Endothelial cell of umbilical vein (primary cell): ENCODE measurements around the gene BUD31. TPM values are rescaled to one million over a fixed set of nuclear protein-coding genes. Genes with fewer than 3 reads are reported as not detected.

Source experiments
- BruUV-seq: library from RNA; stranded (reverse); fragments of 400-500 nt; replicated peaks from 2 replicates; lab custom pipeline; 2021; lab: Mats Ljungman, UMichigan
- CTCF ChIA-PET: fragments of 300-600, 350-600 bp; sonication (Branson Sonifier 250); formaldehyde crosslinking; loops from one replicate; lab custom pipeline; 2021; ENCODE audit warnings: antibody characterized with exemption, inconsistent platforms; lab: Charles Lee
- POLR2A ChIA-PET: fragments of 300-600, 350-600 bp; sonication (Branson Sonifier 250); formaldehyde crosslinking; loops from one replicate; lab custom pipeline; 2021; ENCODE audit warnings: antibody characterized with exemption, inconsistent platforms; lab: Charles Lee
- DNase-seq: peaks from one replicate; pipeline ENCODE4 v3.0.0-alpha.2; 2011; ENCODE audit warnings: low read depth, low spot score
- FAIRE-seq: peaks from 2 replicates; lab custom pipeline; 2011; peaks lifted over from hg19 to GRCh38; lab: Jason Lieb, UNC
- H2AFZ ChIP-seq: 2 replicates; pipeline ENCODE4 v1.6.0; 2012; ENCODE audit warnings: low read depth, low read length, control low read depth, inconsistent platforms
- H3K27ac ChIP-seq: 2 replicates; pipeline ENCODE4 v1.5.1; 2011; ENCODE audit warnings: low read depth, mild to moderate bottlenecking, control low read depth, low read length, moderate library complexity; ENCODE audit not compliant: insufficient read depth
- H3K27me3 ChIP-seq, 2 experiments: 2 replicates each; pipeline versions ENCODE4 v1.6.0 to v1.6.1; 2011; ENCODE audit warnings: low read length in 2 of 2, mixed read lengths in 1 of 2; ENCODE audit not compliant: control insufficient read depth in 2 of 2, insufficient read depth in 2 of 2
- H3K36me3 ChIP-seq, 2 experiments: 2 replicates in 1 of 2; 3 replicates in 1 of 2; pipeline ENCODE4 v1.5.1; 2011; ENCODE audit warnings: low read length in 2 of 2, mild to moderate bottlenecking in 1 of 2, moderate library complexity in 1 of 2; ENCODE audit not compliant: control insufficient read depth in 2 of 2, insufficient read depth in 2 of 2; ENCODE audit errors: extremely low read depth in 1 of 2
- H3K4me1 ChIP-seq: 3 replicates; pipeline ENCODE4 v1.5.1; 2011; ENCODE audit warnings: mild to moderate bottlenecking, low read length; ENCODE audit not compliant: control insufficient read depth, insufficient read depth; ENCODE audit errors: extremely low read depth
- H3K4me2 ChIP-seq: 2 replicates; pipeline ENCODE4 v1.6.1; 2011; ENCODE audit warnings: low read length, control low read depth, mixed read lengths; ENCODE audit not compliant: insufficient read depth
- H3K4me3 ChIP-seq, 3 experiments: fragments of 200-600 bp in 1 of 3; sonication (generic), shearing (Covaris generic) in 1 of 3; replicated peaks in 1 of 3; 2 replicates each; pipeline ENCODE4 v1.5.1; 2011 to 2016; ENCODE audit warnings: control low read depth in 3 of 3, low read length in 3 of 3, mild to moderate bottlenecking in 2 of 3, inconsistent platforms in 1 of 3, low read depth in 1 of 3, moderate library complexity in 1 of 3; ENCODE audit not compliant: insufficient read depth in 1 of 3
- H3K79me2 ChIP-seq: 2 replicates; pipeline ENCODE4 v1.6.0; 2012; ENCODE audit warnings: low read length, inconsistent platforms; ENCODE audit not compliant: control insufficient read depth, insufficient read depth
- H3K9ac ChIP-seq: replicated peaks from 2 replicates; pipeline ENCODE3; 2011; ENCODE audit warnings: low read length, control low read depth; ENCODE audit not compliant: insufficient read depth; ENCODE audit errors: extremely low read depth
- H3K9me1 ChIP-seq: replicated peaks from 3 replicates; pipeline ENCODE4 v1.6.0; 2011; ENCODE audit warnings: mild to moderate bottlenecking, low read length; ENCODE audit not compliant: control insufficient read depth, insufficient read depth; ENCODE audit errors: extremely low read depth
- H3K9me3 ChIP-seq: replicated peaks from 2 replicates; pipeline ENCODE4 v1.5.1; 2012; ENCODE audit warnings: low read length, inconsistent platforms; ENCODE audit not compliant: control insufficient read depth, insufficient read depth
- H4K20me1 ChIP-seq: replicated peaks from 2 replicates; pipeline ENCODE3; 2011; ENCODE audit warnings: mild to moderate bottlenecking, low read length; ENCODE audit not compliant: control insufficient read depth, insufficient read depth; ENCODE audit errors: extremely low read depth
- CTCF ChIP-seq, 2 donors: IDR thresholded peaks; 1 replicate in 1 of 2; 2 replicates in 1 of 2; pipeline ENCODE4 v1.5.1; 2011; ENCODE audit warnings: low read length in 2 of 2, mild to moderate bottlenecking in 2 of 2, moderate library complexity in 2 of 2, control low read depth in 1 of 2, inconsistent platforms in 1 of 2, low read depth in 1 of 2; ENCODE audit not compliant: insufficient read depth in 1 of 2; ENCODE audit errors: extremely low read depth in 1 of 2
- EZH2 ChIP-seq: IDR thresholded peaks from 2 replicates; pipeline ENCODE4 v1.6.1; 2012; ENCODE audit warnings: borderline replicate concordance, low read depth, mild to moderate bottlenecking, moderate library complexity, low read length, inconsistent platforms; ENCODE audit not compliant: severe bottlenecking
- FOS ChIP-seq: IDR thresholded peaks from 2 replicates; pipeline ENCODE4 v1.6.1; 2011; ENCODE audit warnings: mild to moderate bottlenecking, low read length, moderate library complexity, borderline replicate concordance; ENCODE audit not compliant: insufficient read depth
- GATA2 ChIP-seq: IDR thresholded peaks from 2 replicates; pipeline ENCODE4 v1.7.0; 2011; ENCODE audit warnings: low read depth, mild to moderate bottlenecking, moderate library complexity, mixed read lengths, low read length; ENCODE audit not compliant: insufficient read length, insufficient read depth
- JUN ChIP-seq: IDR thresholded peaks from 2 replicates; pipeline ENCODE4 v1.6.1; 2011; ENCODE audit warnings: borderline replicate concordance, low read depth; ENCODE audit not compliant: insufficient read length, insufficient read depth
- MAX ChIP-seq: IDR thresholded peaks from 2 replicates; pipeline ENCODE4 v1.6.1; 2011; ENCODE audit not compliant: insufficient read depth, insufficient read length
- MYC ChIP-seq: IDR thresholded peaks from one replicate; pipeline ENCODE4 v1.6.1; 2011; ENCODE audit warnings: mild to moderate bottlenecking, low read depth, low read length
- POLR2A ChIP-seq: IDR thresholded peaks from 2 replicates; pipeline ENCODE4 v1.6.1; 2012; ENCODE audit warnings: low read depth, mild to moderate bottlenecking, control low read depth, low read length
- POLR2AphosphoS5 ChIP-seq: IDR thresholded peaks from 2 replicates; pipeline ENCODE4 v1.6.1; 2012; ENCODE audit warnings: low read depth, mild to moderate bottlenecking, control low read depth, low read length, moderate library complexity; ENCODE audit not compliant: insufficient read depth
- dilution Hi-C: fragments of 300-500 bp; cut with MboI; formaldehyde crosslinking; loops from one replicate; pipeline ENCODE4 v1.15.0; 2019; ENCODE audit warnings: low sequenced_read_pairs; ENCODE audit not compliant: extremely low pct_ligation_motif_present
- intact Hi-C: fragments of 100-400 bp; cut with micrococcal nuclease; formaldehyde crosslinking; loops from one replicate; pipeline ENCODE4 v1.10.0; 2022
- polyA plus RNA-seq, 4 experiments: library from polyadenylated mRNA; depleted of rRNA in 3 of 4; stranded (reverse) in 3 of 4; unstranded in 1 of 4; fragments of >200 nt; gene quantifications; 2 replicates each; pipeline versions ENCODE4 v1.2.1 to v1.2.3, GENCODE V29; 2011 to 2012; ENCODE audit warnings: missing spikeins in 1 of 4
- total RNA-seq: library from RNA; stranded (reverse); gene quantifications from 2 replicates; pipeline ENCODE4 v1.2.3, GENCODE V29; 2021

Gene BUD31
- total and polyA plus RNA-seq, 2 donors (not counting 3 experiments of a cell fraction or from before 2014, with no cell fraction given), result 67.8 to 122 TPM

DNA sequence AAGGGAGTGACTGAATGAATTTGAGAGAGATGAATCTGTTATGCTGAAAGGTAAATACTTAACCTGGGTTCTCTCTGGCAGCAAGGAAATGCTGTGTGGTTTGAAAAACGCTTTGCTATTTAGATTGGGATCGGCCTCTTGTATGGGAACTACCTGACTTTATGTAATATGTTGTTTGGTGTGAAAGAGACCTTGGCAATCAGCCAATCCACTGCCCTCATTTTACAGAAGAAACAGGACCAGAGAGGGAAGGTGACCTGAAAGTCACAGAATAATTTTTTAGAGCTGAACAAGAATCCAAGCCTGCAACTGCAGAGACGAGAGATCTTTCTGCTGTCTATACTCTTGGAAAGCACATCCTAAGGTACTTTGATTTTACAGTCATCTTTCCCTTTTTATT is 1.0 kb downstream of the BUD31 start:
- CTCF ChIA-PET, result no interaction called here
- Histone ChIP-seq H3K9me3 (no peaks in the 10 kb centered on the region), H2AFZ (no peak overlapping the region), H3K9me1 (no peaks in the 10 kb centered on the region), H3K27me3 (no peaks in the 10 kb centered on the region), H3K4me2 (peak overlapping the region; percentile 96), H3K4me1 (peaks cover 21% of the 10 kb centered on the region), H3K27ac (peak overlapping the region; percentile 13), H3K9ac (peak overlapping the region; percentile 93), H3K36me3 (peaks cover 10 to 12% of the 10 kb centered on the region in 2 experiments), H4K20me1 (peaks cover 3% of the 10 kb centered on the region), H3K79me2 (peaks cover 58% of the 10 kb centered on the region), H3K4me3 (peak overlapping the region; percentile 65 to 99 (median 96))
- no peak for TF ChIP-seq POLR2AphosphoS5
- no peak for TF ChIP-seq FOS
- TF ChIP-seq MYC, result no peak
- no peak for TF ChIP-seq GATA2
- no peak for TF ChIP-seq EZH2
- no peak for TF ChIP-seq CTCF (IDR thresholded peaks at IDR 0.05; ENCODE audit: extremely low read depth in 1 of 2, insufficient read depth in 1 of 2, low read depth in 1 of 2, low read length in 2 of 2)
- TF ChIP-seq JUN, result no peak
- TF ChIP-seq POLR2A, result no peak
- TF ChIP-seq MAX, result no peak
- no TSS peak for BruUV-seq
- intact Hi-C loops (no loop called here), dilution Hi-C loops (no loop called here)
- no peak for DNase-seq
- POLR2A ChIA-PET, result no interaction called here
- peak; percentile 21 for FAIRE-seq
